WI38 (cell line): ENCODE data around the gene KCNN3.

ENCODE experiments used
- H3K4me3 ChIP-seq: 2 replicates; pipeline ENCODE4 v1.5.1; 2011; ENCODE audit warnings: low read depth, mild to moderate bottlenecking, control low read depth, low read length
- TF ChIP-seq, protein P1 (sequence below): IDR thresholded peaks from 2 replicates; pipeline ENCODE4 v1.5.1; 2012; ENCODE audit warnings: low read depth, mild to moderate bottlenecking, control low read depth, low read length

KCNN3 gene

DNA sequence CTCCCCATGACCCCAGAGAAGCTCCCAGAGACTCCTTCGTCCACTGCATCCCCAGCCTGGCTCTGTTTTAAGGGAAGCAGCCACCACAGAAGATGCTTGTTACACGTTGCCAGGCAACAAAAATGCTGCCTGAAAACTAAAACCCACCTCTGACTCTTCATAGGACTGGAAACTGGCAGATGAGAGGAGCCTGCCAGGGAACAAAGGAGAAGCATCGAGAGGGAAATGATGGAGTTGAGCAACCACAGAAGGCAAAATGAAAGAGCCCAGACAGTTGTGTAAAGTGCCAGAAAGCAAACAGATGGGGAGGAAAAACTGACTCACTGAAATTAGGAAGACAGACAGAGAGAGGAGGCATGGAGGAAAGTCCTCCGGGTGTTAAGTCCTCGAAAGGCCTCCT, 118.4 kb downstream of the KCNN3 start:
- TF ChIP-seq, protein P1, sequence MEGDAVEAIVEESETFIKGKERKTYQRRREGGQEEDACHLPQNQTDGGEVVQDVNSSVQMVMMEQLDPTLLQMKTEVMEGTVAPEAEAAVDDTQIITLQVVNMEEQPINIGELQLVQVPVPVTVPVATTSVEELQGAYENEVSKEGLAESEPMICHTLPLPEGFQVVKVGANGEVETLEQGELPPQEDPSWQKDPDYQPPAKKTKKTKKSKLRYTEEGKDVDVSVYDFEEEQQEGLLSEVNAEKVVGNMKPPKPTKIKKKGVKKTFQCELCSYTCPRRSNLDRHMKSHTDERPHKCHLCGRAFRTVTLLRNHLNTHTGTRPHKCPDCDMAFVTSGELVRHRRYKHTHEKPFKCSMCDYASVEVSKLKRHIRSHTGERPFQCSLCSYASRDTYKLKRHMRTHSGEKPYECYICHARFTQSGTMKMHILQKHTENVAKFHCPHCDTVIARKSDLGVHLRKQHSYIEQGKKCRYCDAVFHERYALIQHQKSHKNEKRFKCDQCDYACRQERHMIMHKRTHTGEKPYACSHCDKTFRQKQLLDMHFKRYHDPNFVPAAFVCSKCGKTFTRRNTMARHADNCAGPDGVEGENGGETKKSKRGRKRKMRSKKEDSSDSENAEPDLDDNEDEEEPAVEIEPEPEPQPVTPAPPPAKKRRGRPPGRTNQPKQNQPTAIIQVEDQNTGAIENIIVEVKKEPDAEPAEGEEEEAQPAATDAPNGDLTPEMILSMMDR: no peak

GRCh38 chr1:154750681-154751665, 119.1 kb downstream of the KCNN3 start:
- TF ChIP-seq, protein P1: no peak
- no peak overlapping the region for H3K4me3 ChIP-seq

More for the DNA sequence above, 118.4 kb downstream of the KCNN3 start:
- H3K4me3 ChIP-seq: no peak overlapping the region

GRCh38 chr1:154749078-154749760, 120.9 kb downstream of the KCNN3 start:
- no peak overlapping the region for H3K4me3 ChIP-seq
- TF ChIP-seq, protein P1: peak; percentile 13; the same call in 1 of the 2 replicates

GRCh38 chr1:154748405-154748775, 121.7 kb downstream of the KCNN3 start:
- TF ChIP-seq, protein P1: no peak
- H3K4me3 ChIP-seq: no peak overlapping the region

- H3K4me3 ChIP-seq: no peak overlapping the region
- TF ChIP-seq, protein P1: no peak
Observed at GRCh38 chr1:154747740-154748404, 122.2 kb downstream of the KCNN3 start.

GRCh38 chr1:154747380-154747739, 122.7 kb downstream of the KCNN3 start:
- TF ChIP-seq, protein P1: no peak
- no peak overlapping the region for H3K4me3 ChIP-seq
